Subcutaneous abdominal adipose tissue (tissue), 5 donors: ENCODE data around the gene KRT81.
"Not testable (repeated sequence)": the region's sequence is repeated elsewhere in the genome, so short reads cannot be mapped to it uniquely, and the experiment has no call there.

ENCODE experiments used
- H3K27ac ChIP-seq: one replicate; pipeline ENCODE4 v1.7.0; 2013; ENCODE audit warnings: low read depth, mild to moderate bottlenecking, inconsistent platforms, low read length, moderate library complexity
- H3K27me3 ChIP-seq, 5 donors: one replicate each; pipeline ENCODE4 v1.7.0; 2013; ENCODE audit warnings: low read length in 5 of 5, inconsistent platforms in 1 of 5; ENCODE audit not compliant: control insufficient read depth in 5 of 5, insufficient read depth in 4 of 5
- H3K36me3 ChIP-seq, 5 donors: one replicate each; pipeline ENCODE4 v1.7.0; 2013; ENCODE audit warnings: low read length in 5 of 5; ENCODE audit not compliant: control insufficient read depth in 5 of 5, insufficient read depth in 5 of 5
- H3K4me1 ChIP-seq, 5 donors: one replicate each; pipeline ENCODE4 v1.7.0; 2013; ENCODE audit warnings: low read length in 5 of 5, mild to moderate bottlenecking in 3 of 5, moderate library complexity in 1 of 5; ENCODE audit not compliant: control insufficient read depth in 5 of 5, insufficient read depth in 5 of 5
- H3K4me3 ChIP-seq, 5 donors: one replicate each; pipeline ENCODE4 v1.7.0; 2013; ENCODE audit warnings: low read length in 5 of 5, low read depth in 1 of 5
- H3K9ac ChIP-seq, 5 donors: one replicate each; pipeline ENCODE4 v1.7.0; 2013; ENCODE audit warnings: low read length in 5 of 5, mild to moderate bottlenecking in 4 of 5, moderate library complexity in 3 of 5
- H3K9me3 ChIP-seq, 5 donors: one replicate each; pipeline ENCODE4 v1.7.0; 2013; ENCODE audit warnings: low read length in 5 of 5; ENCODE audit not compliant: control insufficient read depth in 5 of 5
- donor health status: healthy.
- donor health status: healthy.
- donor health status: healthy.
- donor health status: healthy.
- donor health status: healthy.

KRT81 gene

DNA sequence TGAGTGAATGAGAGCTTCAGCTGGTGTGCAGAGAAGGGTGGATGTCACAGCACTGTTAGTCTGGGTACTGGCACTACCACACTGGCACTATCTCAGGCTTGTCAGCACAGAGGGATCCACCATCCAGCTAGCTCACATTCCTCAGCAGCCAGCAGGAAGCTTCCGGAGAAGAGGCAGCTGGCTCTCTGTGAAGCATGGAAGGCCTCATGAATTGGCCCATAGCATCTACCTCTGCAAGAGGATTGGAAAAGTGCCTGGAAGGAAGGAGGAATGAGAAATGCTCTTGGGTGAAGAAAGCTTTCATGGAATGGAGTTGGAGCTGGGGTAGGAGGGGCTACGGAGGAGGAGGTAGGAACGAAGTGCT lies 19.9 kb upstream of the KRT81 start:
- H3K27me3 ChIP-seq, result peaks cover 33 to 76% (median 48%) of the 10 kb centered on the region in 5 donors

GRCh38 chr12:52310622-52311284 lies 19.4 kb upstream of the KRT81 start:
- Histone ChIP-seq H3K27ac (no peak overlapping the region), H3K36me3 (no peaks in the 10 kb centered on the region), H3K9ac (no peak overlapping the region), H3K27me3 (peaks cover 33 to 78% (median 48%) of the 10 kb centered on the region in 5 donors), H3K4me3 (no peak overlapping the region), H3K9me3 (no peaks in the 10 kb centered on the region), H3K4me1 (peaks cover 0 to 12% (median 11%) of the 10 kb centered on the region in 5 donors)

More for the DNA sequence above, 19.9 kb upstream of the KRT81 start:
- Histone ChIP-seq H3K4me1 (peaks cover 0 to 12% (median 11%) of the 10 kb centered on the region in 5 donors), H3K4me3 (no peak overlapping the region), H3K27ac (no peak overlapping the region), H3K36me3 (no peaks in the 10 kb centered on the region), H3K9me3 (no peaks in the 10 kb centered on the region), H3K9ac (no peak overlapping the region)

- H3K4me1 ChIP-seq, result peaks cover 0 to 12% (median 11%) of the 10 kb centered on the region in 5 donors
- H3K27me3 ChIP-seq, result peaks cover 25 to 74% (median 43%) of the 10 kb centered on the region in 5 donors
- no peaks in the 10 kb centered on the region for H3K9me3 ChIP-seq
- peak overlapping the region in 1 of 5 donors; percentile 57 for H3K4me3 ChIP-seq
- no peak overlapping the region for H3K9ac ChIP-seq
- no peak overlapping the region for H3K27ac ChIP-seq
- H3K36me3 ChIP-seq, result no peaks in the 10 kb centered on the region
Measured at GRCh38 chr12:52308806-52309425, 17.6 kb upstream of the KRT81 start.

DNA sequence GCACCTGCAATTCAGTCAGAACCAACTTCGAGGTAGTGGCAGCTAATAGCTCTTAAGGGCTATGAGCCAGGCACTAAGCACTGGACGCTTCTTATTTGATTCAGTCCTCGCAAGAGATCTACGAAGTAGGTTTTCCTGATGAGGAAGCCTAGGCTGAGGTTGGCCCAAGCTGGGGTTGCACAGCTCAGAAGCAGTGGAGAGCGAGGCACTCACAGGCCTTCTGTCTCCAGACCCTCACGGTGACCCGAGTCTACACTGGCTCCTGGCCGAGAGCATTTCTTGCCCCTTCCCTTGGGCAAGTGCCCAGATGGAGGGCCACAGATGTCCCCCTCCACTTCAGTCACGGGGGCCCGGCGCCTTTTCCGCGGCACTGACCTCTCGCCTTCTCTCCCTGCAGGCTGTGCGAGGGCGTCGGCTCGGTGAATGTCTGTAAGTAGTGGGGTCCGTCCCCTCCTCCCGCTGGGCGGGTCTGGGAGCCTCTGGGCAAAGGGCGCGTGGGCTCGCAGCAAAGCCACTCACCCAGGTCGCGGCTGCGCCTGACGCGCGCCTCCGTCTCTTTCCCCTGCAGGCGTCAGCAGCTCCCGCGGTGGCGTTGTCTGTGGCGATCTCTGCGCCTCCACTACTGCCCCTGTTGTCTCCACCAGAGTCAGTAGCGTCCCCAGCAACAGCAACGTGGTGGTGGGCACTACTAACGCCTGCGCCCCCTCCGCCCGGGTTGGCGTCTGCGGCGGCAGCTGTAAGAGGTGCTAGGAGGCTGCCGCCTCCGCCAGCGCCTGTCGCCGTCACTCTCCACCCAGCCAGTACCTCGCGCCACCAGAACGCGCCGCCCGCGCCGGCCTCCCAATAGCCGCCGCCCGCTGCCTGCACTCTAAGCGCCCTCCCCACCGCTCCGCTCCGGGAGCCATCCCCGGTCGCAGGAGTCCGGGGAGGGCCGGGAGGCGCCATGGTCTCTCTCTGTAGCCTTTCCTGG lies 16.8 kb upstream of the KRT81 start:
- Histone ChIP-seq H3K4me1 (peaks cover 0 to 12% (median 11%) of the 10 kb centered on the region in 5 donors), H3K27ac (no peak overlapping the region), H3K36me3 (no peaks in the 10 kb centered on the region), H3K4me3 (peak overlapping the region in 4 of 5 donors; percentile 51 to 57 (median 56)), H3K9me3 (no peaks in the 10 kb centered on the region), H3K9ac (no peak overlapping the region), H3K27me3 (peaks cover 24 to 66% (median 38%) of the 10 kb centered on the region in 5 donors)

DNA sequence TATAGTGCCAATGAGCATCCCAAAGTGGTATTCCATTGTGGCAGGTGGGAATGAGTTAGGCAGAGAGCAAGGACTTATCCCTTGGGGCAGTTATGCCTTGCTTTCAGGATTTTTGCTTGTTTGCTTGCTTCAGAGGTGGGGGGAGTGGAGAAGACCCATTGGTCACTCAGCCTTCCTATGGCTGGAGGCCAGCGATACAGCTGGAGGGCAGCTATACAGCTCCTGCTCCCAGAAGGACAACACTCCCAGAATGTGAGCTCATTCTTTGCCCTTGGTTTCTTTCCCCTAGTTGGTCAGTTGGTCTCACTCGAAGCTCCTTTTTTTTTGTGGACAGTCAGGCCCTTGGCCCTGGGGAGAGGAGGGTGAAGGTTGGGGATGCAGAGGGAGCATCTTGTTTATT lies 15.4 kb upstream of the KRT81 start:
- Histone ChIP-seq H3K27me3 (peaks cover 20 to 61% (median 34%) of the 10 kb centered on the region in 5 donors), H3K9ac (no peak overlapping the region), H3K9me3 (no peaks in the 10 kb centered on the region), H3K4me1 (peaks cover 0 to 12% (median 11%) of the 10 kb centered on the region in 5 donors), H3K4me3 (no peak overlapping the region), H3K36me3 (no peaks in the 10 kb centered on the region), H3K27ac (no peak overlapping the region)

DNA sequence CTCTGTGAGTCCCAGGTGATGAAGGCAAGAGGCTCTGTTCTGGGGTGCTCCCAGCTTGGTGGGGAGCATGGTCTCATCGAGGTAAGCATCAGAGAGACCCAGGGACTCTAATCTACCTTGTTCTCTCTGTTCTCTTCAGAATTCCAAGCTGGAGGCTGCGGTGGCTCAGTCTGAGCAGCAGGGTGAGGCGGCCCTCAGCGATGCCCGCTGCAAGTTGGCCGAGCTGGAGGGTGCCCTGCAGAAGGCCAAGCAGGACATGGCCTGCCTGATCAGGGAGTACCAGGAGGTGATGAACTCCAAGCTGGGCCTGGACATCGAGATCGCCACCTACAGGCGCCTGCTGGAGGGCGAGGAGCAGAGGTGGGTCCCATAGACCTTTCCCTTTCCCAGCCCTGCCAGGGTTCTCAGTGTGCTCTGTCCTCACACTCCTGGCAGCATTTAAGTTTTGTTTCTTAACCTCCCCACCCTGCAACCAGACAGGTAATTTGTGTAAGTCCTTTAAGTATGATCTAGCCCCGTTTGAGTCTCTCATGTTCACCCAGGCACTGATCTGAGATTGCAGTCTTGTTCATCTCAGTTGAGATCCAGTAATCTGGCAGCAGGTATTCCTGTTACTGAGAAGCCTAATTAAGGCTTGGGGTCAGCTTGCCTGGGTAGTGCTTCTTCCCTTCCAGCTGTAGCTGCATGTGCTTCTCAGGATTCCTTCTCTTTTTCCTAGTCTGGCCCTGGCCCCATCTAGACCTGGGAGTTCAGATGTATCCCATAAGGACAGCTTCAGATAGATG lies 14.8 kb upstream of the KRT81 start:
- no peak overlapping the region for H3K27ac ChIP-seq
- no peak overlapping the region for H3K9ac ChIP-seq
- H3K36me3 ChIP-seq, result no peaks in the 10 kb centered on the region
- H3K4me3 ChIP-seq, result no peak overlapping the region
- no peaks in the 10 kb centered on the region for H3K9me3 ChIP-seq
- peaks cover 0 to 12% (median 11%) of the 10 kb centered on the region in 5 donors for H3K4me1 ChIP-seq
- H3K27me3 ChIP-seq, result peaks cover 20 to 58% (median 35%) of the 10 kb centered on the region in 5 donors

DNA sequence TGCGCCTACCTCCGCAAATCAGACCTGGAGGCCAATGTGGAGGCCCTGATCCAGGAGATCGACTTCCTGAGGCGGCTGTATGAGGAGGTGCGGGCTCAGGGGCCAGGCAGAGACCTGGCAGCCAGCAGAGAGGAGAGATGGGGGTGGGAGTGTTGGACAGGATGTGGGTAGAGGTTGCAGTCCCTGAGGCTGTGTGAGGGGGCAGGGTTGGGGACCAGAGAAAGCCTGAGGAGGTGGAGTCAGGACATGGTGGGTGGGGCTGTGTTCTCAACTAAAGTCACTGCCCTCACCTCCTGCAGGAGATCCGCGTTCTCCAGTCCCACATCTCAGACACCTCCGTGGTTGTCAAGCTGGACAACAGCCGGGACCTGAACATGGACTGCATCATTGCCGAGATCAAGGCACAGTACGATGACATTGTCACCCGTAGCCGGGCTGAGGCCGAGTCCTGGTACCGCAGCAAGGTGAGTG lies 13.6 kb upstream of the KRT81 start:
- not testable (repeated sequence) for H3K27ac ChIP-seq, H3K36me3 ChIP-seq, H3K4me3 ChIP-seq, H3K9ac ChIP-seq, H3K9me3 ChIP-seq
- Histone ChIP-seq H3K4me1 (peaks cover 0 to 12% (median 11%) of the 10 kb centered on the region in 5 donors), H3K27me3 (peaks cover 21 to 47% (median 33%) of the 10 kb centered on the region in 5 donors)

DNA sequence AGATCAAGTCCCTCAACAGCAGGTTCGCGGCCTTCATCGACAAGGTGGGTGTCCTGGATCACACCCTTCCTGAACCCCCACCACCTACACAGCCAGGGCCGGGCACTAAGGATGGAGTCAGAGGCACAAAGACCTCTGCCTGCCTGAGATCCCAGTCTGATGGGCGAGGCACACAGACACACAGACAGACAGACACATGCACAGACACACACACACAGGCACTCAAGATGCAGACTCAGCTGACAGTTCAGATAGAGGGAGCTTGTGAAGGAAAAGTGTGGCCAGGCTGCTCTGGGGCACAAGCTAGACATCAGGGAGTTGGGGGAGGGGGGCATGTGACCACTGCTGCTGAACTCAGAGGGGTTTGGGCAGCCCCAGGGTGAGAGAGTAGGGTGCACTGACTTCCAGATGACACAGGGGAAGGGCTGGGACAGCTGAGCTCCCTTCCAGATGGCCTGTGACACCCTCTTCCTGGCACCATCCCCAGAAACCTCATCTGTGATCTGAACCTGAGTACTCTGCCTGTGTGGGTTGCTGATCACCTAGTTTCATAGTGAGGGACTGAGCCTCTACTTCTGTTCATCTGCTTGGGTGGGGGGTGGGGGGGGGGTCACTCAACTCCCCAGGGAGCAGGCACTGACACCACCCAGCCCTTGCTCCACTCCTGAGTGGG lies 11.0 kb upstream of the KRT81 start:
- not testable (repeated sequence) for H3K4me1 ChIP-seq, H3K9me3 ChIP-seq, H3K36me3 ChIP-seq, H3K9ac ChIP-seq, H3K4me3 ChIP-seq, H3K27ac ChIP-seq
- H3K27me3 ChIP-seq, result peaks cover 6 to 26% (median 13%) of the 10 kb centered on the region in 5 donors

DNA sequence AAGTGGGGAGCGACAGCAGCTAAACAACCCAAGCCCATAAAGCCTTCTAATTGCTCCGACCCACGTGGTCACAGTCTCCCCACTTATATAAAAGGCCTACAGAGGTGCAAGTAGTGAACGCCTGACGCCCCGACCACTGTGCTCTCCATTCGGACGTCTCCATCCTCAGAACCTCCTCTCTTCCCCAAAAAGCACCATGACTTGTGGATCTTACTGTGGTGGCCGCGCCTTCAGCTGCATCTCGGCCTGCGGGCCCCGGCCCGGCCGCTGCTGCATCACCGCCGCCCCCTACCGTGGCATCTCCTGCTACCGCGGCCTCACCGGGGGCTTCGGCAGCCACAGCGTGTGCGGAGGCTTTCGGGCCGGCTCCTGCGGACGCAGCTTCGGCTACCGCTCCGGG lies 10.4 kb upstream of the KRT81 start:
- H3K36me3 ChIP-seq, H3K4me1 ChIP-seq, H3K9me3 ChIP-seq, H3K4me3 ChIP-seq, H3K9ac ChIP-seq, H3K27ac ChIP-seq: not testable (repeated sequence)
- H3K27me3 ChIP-seq, result peaks cover 5 to 24% (median 10%) of the 10 kb centered on the region in 5 donors
